IMR-90 (cell line): ENCODE measurements around the gene KANSL3. TPM values are rescaled to one million over a fixed set of nuclear protein-coding genes. Genes with fewer than 3 reads are reported as not detected.

Experiments used
- ATAC-seq: fragments of 200-7000 bp; cut with Tn5 transposase; 2 replicates; pipeline ENCODE4 v1.9.1; 2020; ENCODE audit warnings: low read depth, mild to moderate bottlenecking, moderate library complexity
- BruUV-seq: library from RNA; stranded (reverse); fragments of 400-500 nt; replicated peaks from 2 replicates; lab custom pipeline; 2021; lab: Mats Ljungman, UMichigan
- CTCF ChIA-PET: fragments of 300-600 bp; formaldehyde crosslinking; extraction: SDS; loops from one replicate; lab custom pipeline; 2021; ENCODE audit warnings: antibody characterized with exemption; lab: Yijun Ruan, JAX
- POLR2A ChIA-PET: fragments of 300-600 bp; sonication (Branson Sonifier 250); formaldehyde crosslinking; loops from one replicate; lab custom pipeline; 2022; ENCODE audit warnings: antibody characterized with exemption; ENCODE audit not compliant: unreplicated experiment; lab: Charles Lee
- DNase-seq: peaks from one replicate; pipeline ENCODE4 v3.0.0; 2013
- H2AFZ ChIP-seq: replicated peaks from 2 replicates; pipeline ENCODE3; 2013; ENCODE audit warnings: low read length, mild to moderate bottlenecking; ENCODE audit not compliant: poor library complexity
- H2AK5ac ChIP-seq: 2 replicates; pipeline ENCODE4 v1.6.1; 2013; ENCODE audit warnings: low read depth, low read length, inconsistent platforms
- H2AK9ac ChIP-seq: replicated peaks from 2 replicates; pipeline ENCODE3; 2013; ENCODE audit warnings: mild to moderate bottlenecking, low read depth, low read length, moderate library complexity; ENCODE audit not compliant: poor library complexity
- H2BK120ac ChIP-seq: 2 replicates; pipeline ENCODE4 v1.6.1; 2013; ENCODE audit warnings: low read depth, low read length, inconsistent platforms
- H2BK15ac ChIP-seq: 3 replicates; pipeline ENCODE4 v1.6.1; 2013; ENCODE audit warnings: low read depth, low read length, inconsistent platforms
- H2BK20ac ChIP-seq: 2 replicates; pipeline ENCODE4 v1.6.1; 2013; ENCODE audit warnings: low read depth, mild to moderate bottlenecking, inconsistent platforms, low read length, moderate library complexity
- H2BK5ac ChIP-seq: 2 replicates; pipeline ENCODE4 v1.6.1; 2013; ENCODE audit warnings: mild to moderate bottlenecking, low read depth, low read length, inconsistent platforms; ENCODE audit not compliant: poor library complexity, severe bottlenecking
- H3K14ac ChIP-seq: replicated peaks from 2 replicates; pipeline ENCODE4 v1.6.1; 2013; ENCODE audit warnings: low read depth, low read length, inconsistent platforms
- H3K18ac ChIP-seq: 2 replicates; pipeline ENCODE4 v1.6.1; 2013; ENCODE audit warnings: low read depth, low read length, control low read depth
- H3K23ac ChIP-seq: 2 replicates; pipeline ENCODE4 v1.6.1; 2013; ENCODE audit warnings: low read depth, low read length, inconsistent platforms
- H3K27ac ChIP-seq: 2 replicates; pipeline ENCODE4 v1.5.1; 2013; ENCODE audit warnings: mild to moderate bottlenecking, control low read depth, low read length; ENCODE audit not compliant: insufficient read depth
- H3K27me3 ChIP-seq: 2 replicates; pipeline ENCODE4 v1.6.1; 2013; ENCODE audit warnings: low read length; ENCODE audit not compliant: control insufficient read depth, insufficient read depth
- H3K36me3 ChIP-seq: 2 replicates; pipeline ENCODE4 v1.6.1; 2013; ENCODE audit warnings: low read length, mixed read lengths; ENCODE audit not compliant: control insufficient read depth, insufficient read depth
- H3K4ac ChIP-seq: 2 replicates; pipeline ENCODE4 v1.6.1; 2013; ENCODE audit warnings: low read depth, low read length, inconsistent platforms
- H3K4me1 ChIP-seq: 2 replicates; pipeline ENCODE4 v1.6.1; 2013; ENCODE audit warnings: low read length, mixed read lengths; ENCODE audit not compliant: control insufficient read depth, insufficient read depth
- H3K4me2 ChIP-seq: 2 replicates; pipeline ENCODE4 v1.6.1; 2013; ENCODE audit warnings: low read depth, mild to moderate bottlenecking, control low read depth, low read length, moderate library complexity
- H3K4me3 ChIP-seq: 2 replicates; pipeline ENCODE4 v1.5.1; 2013; ENCODE audit warnings: low read depth, mild to moderate bottlenecking, control low read depth, low read length, moderate library complexity; ENCODE audit not compliant: insufficient read depth
- H3K56ac ChIP-seq: 2 replicates; pipeline ENCODE4 v1.6.1; 2013; ENCODE audit warnings: low read length, inconsistent platforms; ENCODE audit not compliant: insufficient read depth; ENCODE audit errors: extremely low read depth
- H3K79me1 ChIP-seq, 2 experiments: 2 replicates each; pipeline ENCODE4 v1.6.1; 2013; ENCODE audit warnings: low read length in 2 of 2, inconsistent platforms in 1 of 2, low read depth in 1 of 2
- H3K9ac ChIP-seq: 2 replicates; pipeline ENCODE4 v1.6.1; 2013; ENCODE audit warnings: low read depth, low read length, control low read depth
- H3K9me1 ChIP-seq: 2 replicates; pipeline ENCODE4 v1.6.1; 2013; ENCODE audit warnings: low read length, inconsistent platforms; ENCODE audit not compliant: insufficient read depth
- H3K9me3 ChIP-seq: 2 replicates; pipeline ENCODE4 v1.6.1; 2013; ENCODE audit warnings: low read length; ENCODE audit not compliant: control insufficient read depth, insufficient read depth
- H4K20me1 ChIP-seq: 2 replicates; pipeline ENCODE4 v1.6.1; 2013; ENCODE audit warnings: low read length, inconsistent platforms; ENCODE audit not compliant: insufficient read depth
- H4K5ac ChIP-seq: 2 replicates; pipeline ENCODE4 v1.6.1; 2013; ENCODE audit warnings: mild to moderate bottlenecking, low read depth, low read length, control low read depth
- H4K8ac ChIP-seq, 2 experiments: 2 replicates each; pipeline ENCODE4 v1.6.1; 2013; ENCODE audit warnings: low read depth in 2 of 2, low read length in 2 of 2, control low read depth in 1 of 2, inconsistent platforms in 1 of 2
- H4K91ac ChIP-seq: 2 replicates; pipeline ENCODE4 v1.6.1; 2013; ENCODE audit warnings: low read depth, low read length, inconsistent platforms; ENCODE audit not compliant: insufficient read depth
- BHLHE40 ChIP-seq: fragments of 150-350 bp; IDR thresholded peaks from 2 replicates; pipeline ENCODE4 v1.6.1; 2016; ENCODE audit warnings: mild to moderate bottlenecking, low read depth, low read length
- CEBPB ChIP-seq: IDR thresholded peaks from 2 replicates; pipeline ENCODE4 v1.6.1; 2012; ENCODE audit warnings: low read depth, low read length, improper control_type of control experiment
- CHD1 ChIP-seq: IDR thresholded peaks from 2 replicates; pipeline ENCODE4 v1.6.1; 2012; ENCODE audit warnings: low read depth, low read length, improper control_type of control experiment
- CTCF ChIP-seq: conservative IDR thresholded peaks from 2 replicates; pipeline ENCODE4 v1.5.1; 2012; ENCODE audit warnings: mild to moderate bottlenecking, low read depth, low read length, improper control_type of control experiment
- ELK1 ChIP-seq: fragments of 150-350 bp; IDR thresholded peaks from 2 replicates; pipeline ENCODE4 v1.6.1; 2016; ENCODE audit warnings: low read depth, mild to moderate bottlenecking, low read length, moderate library complexity, borderline replicate concordance
- FOS ChIP-seq: fragments of 150-350 bp; IDR thresholded peaks from 2 replicates; pipeline ENCODE4 v1.6.1; 2016; ENCODE audit warnings: low read depth, low read length
- MAFK ChIP-seq: IDR thresholded peaks from 2 replicates; pipeline ENCODE4 v1.6.1; 2012; ENCODE audit warnings: low read depth, low read length, improper control_type of control experiment
- MXI1 ChIP-seq: IDR thresholded peaks from 2 replicates; pipeline ENCODE4 v1.6.1; 2012; ENCODE audit warnings: low read depth, mild to moderate bottlenecking, low read length, moderate library complexity, borderline replicate concordance
- NFE2L2 ChIP-seq: fragments of 150-350 bp; IDR thresholded peaks from 2 replicates; pipeline ENCODE4 v1.6.1; 2016; ENCODE audit warnings: low read depth, mild to moderate bottlenecking, low read length
- RAD21 ChIP-seq: IDR thresholded peaks from 2 replicates; pipeline ENCODE4 v1.6.1; 2012; ENCODE audit warnings: low read length, improper control_type of control experiment
- RCOR1 ChIP-seq: IDR thresholded peaks from 2 replicates; pipeline ENCODE4 v1.6.1; 2012; ENCODE audit warnings: mild to moderate bottlenecking, low read length, improper control_type of control experiment; ENCODE audit not compliant: insufficient replicate concordance
- RFX5 ChIP-seq: IDR thresholded peaks from 2 replicates; pipeline ENCODE4 v1.8.0; 2012; ENCODE audit warnings: low read depth, mild to moderate bottlenecking, low read length, moderate library complexity
- SMC3 ChIP-seq: fragments of 150-350 bp; IDR thresholded peaks from 2 replicates; pipeline ENCODE4 v1.6.1; 2016; ENCODE audit warnings: low read depth, mild to moderate bottlenecking, antibody characterized with exemption, low read length, moderate library complexity
- USF2 ChIP-seq: fragments of 150-350 bp; IDR thresholded peaks from 2 replicates; pipeline ENCODE4 v1.6.1; 2017; ENCODE audit warnings: mild to moderate bottlenecking, antibody characterized with exemption, low read length, low read depth
- WGBS, 2 experiments: methylation state at CpG; one replicate each; pipeline versions ENCODE4 v1.1.5 to v1.1.7; 2013; ENCODE audit warnings: missing lambda C conversion rate in 2 of 2; ENCODE audit not compliant: insufficient read length in 1 of 2; ENCODE audit errors: extremely low coverage in 2 of 2; 5-methylcytosine and 5-hydroxymethylcytosine counted together
- dilution Hi-C: fragments of 300-500 bp; cut with HindIII; formaldehyde crosslinking; loops from one replicate; pipeline ENCODE4 v1.14.3; 2018; ENCODE audit warnings: low sequenced_read_pairs; ENCODE audit not compliant: unreplicated experiment
- in situ Hi-C: fragments of 300-500 bp; cut with MboI; formaldehyde crosslinking; loops from 3 replicates; pipeline ENCODE4 v1.14.3; 2019; ENCODE audit warnings: low sequenced_read_pairs, inconsistent platforms, mixed read lengths
- intact Hi-C: fragments of 100-400 bp; cut with micrococcal nuclease; formaldehyde crosslinking; loops from 2 replicates; pipeline ENCODE4 v1.10.0; 2022
- polyA plus RNA-seq, 3 experiments: library from polyadenylated mRNA; depleted of rRNA; stranded (reverse); fragments of >200 nt; gene quantifications; 2 replicates each; pipeline ENCODE4 v1.2.3, GENCODE V29; 2012; ENCODE audit warnings: low replicate concordance in 1 of 3
- total RNA-seq: library from RNA; depleted of rRNA; stranded (reverse); fragments of >200 nt; gene quantifications from 2 replicates; pipeline ENCODE4 v1.2.3, GENCODE V29; 2012

The KANSL3 gene
- total and polyA plus RNA-seq, 2 of the 4 experiments (the other 2 are of a cell fraction) = 22.2 to 26.3 TPM

GRCh38 chr2:96587843-96588242 lies 50.3 kb downstream of the KANSL3 start:
- no peak overlapping the region for H2BK20ac ChIP-seq
- H3K9ac ChIP-seq = no peak overlapping the region
- H3K79me1 ChIP-seq = peaks cover 3 to 13% of the 10 kb centered on the region in 2 experiments; a peak in 3 of 4 replicates
- H2AK9ac ChIP-seq = no peak overlapping the region
- no peak overlapping the region for H2BK15ac ChIP-seq
- H4K91ac ChIP-seq = no peak overlapping the region
- no peak overlapping the region for H2AFZ ChIP-seq
- no peak overlapping the region for H3K4me3 ChIP-seq
- TF ChIP-seq USF2 (no peak), MAFK (no peak), SMC3 (no peak), RCOR1 (no peak), BHLHE40 (no peak), CEBPB (no peak), ELK1 (no peak), NFE2L2 (no peak), FOS (no peak), CHD1 (no peak), RFX5 (no peak), CTCF (no peak), RAD21 (no peak), MXI1 (no peak)
- no peak overlapping the region for H3K14ac ChIP-seq
- H3K4me1 ChIP-seq = no peaks in the 10 kb centered on the region
- no peaks in the 10 kb centered on the region for H4K20me1 ChIP-seq
- H3K4me2 ChIP-seq = no peak overlapping the region
- dilution Hi-C loops (no loop called here), in situ Hi-C loops (no loop called here), intact Hi-C loops (no loop called here)
- no peak overlapping the region for H3K18ac ChIP-seq
- no peak overlapping the region for H2AK5ac ChIP-seq
- no peaks in the 10 kb centered on the region for H3K9me3 ChIP-seq
- no peak overlapping the region for H2BK120ac ChIP-seq
- H3K56ac ChIP-seq = no peak overlapping the region
- ChIA-PET POLR2A (interaction anchor here (0.6 kb wide), 1 partner anchor 242 kb away, joined by 9 read pairs; no protein-coding TSS in a partner anchor), CTCF (no interaction called here)
- ATAC-seq (no peak), DNase-seq (no peak)
- no TSS peak for BruUV-seq
- H3K27ac ChIP-seq = no peak overlapping the region
- no peak overlapping the region for H4K8ac ChIP-seq
- WGBS, 2 experiments = no CpG with 5 or more reads among the region's 1 CpG
- H3K27me3 ChIP-seq = no peaks in the 10 kb centered on the region
- H2BK5ac ChIP-seq = no peak overlapping the region
- peaks cover 2% of the 10 kb centered on the region; the same call in 1 of the 2 replicates for H3K9me1 ChIP-seq
- no peak overlapping the region for H4K5ac ChIP-seq
- no peak overlapping the region for H3K4ac ChIP-seq
- H3K23ac ChIP-seq = no peak overlapping the region
- H3K36me3 ChIP-seq = peaks cover 7% of the 10 kb centered on the region
